Measurements from ENCODE around the gene DYNLT3.

DYNLT3 gene

GRCh38 chrX:37846934-37847732, at the start of gene DYNLT3:
Gene DYNLT3, minus strand, starts transcription at chrX:37847571. Its CDS starts 61 bp downstream, at chrX:37847510.
- DNase-seq (ENCODE audit: low spot score), result peak; percentile 77

GRCh38 chrX:37896511-37896890, 49.1 kb upstream of the DYNLT3 start:
- no peak for DNase-seq (ENCODE audit: low spot score)

- DNase-seq (ENCODE audit: low spot score), result no peak
These were observed 48.6 kb upstream of the DYNLT3 start for GRCh38 chrX:37895795-37896510.

GRCh38 chrX:37894725-37895124, 47.4 kb upstream of the DYNLT3 start:
- DNase-seq (ENCODE audit: low spot score), result no peak

- DNase-seq (ENCODE audit: low spot score), result no peak
These were observed 40.6 kb upstream of the DYNLT3 start for GRCh38 chrX:37888010-37888409.

GRCh38 chrX:37887347-37887746, 40.0 kb upstream of the DYNLT3 start:
- no peak for DNase-seq (ENCODE audit: low spot score)

GRCh38 chrX:37883196-37883595, 35.8 kb upstream of the DYNLT3 start:
- no peak for DNase-seq (ENCODE audit: low spot score)

GRCh38 chrX:37879692-37880091, 32.3 kb upstream of the DYNLT3 start:
- DNase-seq (ENCODE audit: low spot score), result no peak

GRCh38 chrX:37876716-37877115, 29.3 kb upstream of the DYNLT3 start:
- no peak for DNase-seq (ENCODE audit: low spot score)

GRCh38 chrX:37875675-37876074, 28.3 kb upstream of the DYNLT3 start:
- DNase-seq (ENCODE audit: low spot score), result no peak

- no peak for DNase-seq (ENCODE audit: low spot score)
These were observed 25.8 kb upstream of the DYNLT3 start for GRCh38 chrX:37873220-37873619.

GRCh38 chrX:37872303-37872655, 24.9 kb upstream of the DYNLT3 start:
- no peak for DNase-seq (ENCODE audit: low spot score)

- DNase-seq (ENCODE audit: low spot score), result peak; percentile 5
These were observed 24.4 kb upstream of the DYNLT3 start for GRCh38 chrX:37871626-37872302.

GRCh38 chrX:37867536-37868153, 20.3 kb upstream of the DYNLT3 start:
- no peak for DNase-seq (ENCODE audit: low spot score)

GRCh38 chrX:37863728-37864127, 16.4 kb upstream of the DYNLT3 start:
- DNase-seq (ENCODE audit: low spot score), result no peak

- no peak for DNase-seq (ENCODE audit: low spot score)
These were observed 15.5 kb upstream of the DYNLT3 start for GRCh38 chrX:37862851-37863250.

GRCh38 chrX:37860721-37861120, 13.3 kb upstream of the DYNLT3 start:
- DNase-seq (ENCODE audit: low spot score), result no peak

GRCh38 chrX:37854748-37855147, 7.4 kb upstream of the DYNLT3 start:
- DNase-seq (ENCODE audit: low spot score), result no peak

GRCh38 chrX:37854148-37854547, 6.8 kb upstream of the DYNLT3 start:
- no peak for DNase-seq (ENCODE audit: low spot score)

GRCh38 chrX:37847733-37848197, 394 bp upstream of the DYNLT3 start:
- no peak for DNase-seq (ENCODE audit: low spot score)

- no peak for DNase-seq (ENCODE audit: low spot score)
These were observed 825 bp downstream of the DYNLT3 start for GRCh38 chrX:37846558-37846933.

- DNase-seq (ENCODE audit: low spot score), result no peak
These were observed 1.2 kb downstream of the DYNLT3 start for GRCh38 chrX:37846141-37846540.

- no peak for DNase-seq (ENCODE audit: low spot score)
These were observed 2.7 kb downstream of the DYNLT3 start for GRCh38 chrX:37844622-37845021.
